GM18873 (cell line): Measurements from ENCODE around the gene EIF3D.

Experiments
- ATAC-seq: cut with Tn5 transposase; IDR thresholded peaks from one replicate; pipeline ENCODE4 v1.9.1; 2021; ENCODE audit warnings: mild to moderate bottlenecking, moderate library complexity, moderate number of reproducible peaks; ENCODE audit not compliant: unreplicated experiment, low FRiP score

EIF3D gene

DNA sequence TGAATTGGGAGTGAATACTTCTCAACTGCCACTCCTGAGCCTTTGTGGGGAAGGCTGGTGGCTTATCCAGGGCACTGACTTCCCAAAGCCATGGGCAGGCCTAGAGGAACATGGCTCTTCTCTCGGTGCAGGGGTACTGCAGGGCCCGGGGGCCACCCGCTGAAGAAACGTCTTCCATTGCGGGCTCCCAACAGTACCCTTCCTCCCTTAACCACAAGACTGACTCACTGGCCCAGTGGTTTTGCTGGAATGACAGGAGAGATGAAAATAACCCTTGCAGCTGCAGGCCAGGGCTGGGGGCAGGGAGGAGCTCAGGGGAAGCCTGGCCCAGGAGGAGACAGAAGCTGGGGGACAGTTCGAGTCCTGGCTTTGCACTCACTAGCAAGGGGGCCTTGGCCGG lies 61.0 kb downstream of the EIF3D start:
- ATAC-seq: no peak

GRCh38 chr22:36467042-36467810 lies 61.7 kb downstream of the EIF3D start:
- ATAC-seq: no peak

DNA sequence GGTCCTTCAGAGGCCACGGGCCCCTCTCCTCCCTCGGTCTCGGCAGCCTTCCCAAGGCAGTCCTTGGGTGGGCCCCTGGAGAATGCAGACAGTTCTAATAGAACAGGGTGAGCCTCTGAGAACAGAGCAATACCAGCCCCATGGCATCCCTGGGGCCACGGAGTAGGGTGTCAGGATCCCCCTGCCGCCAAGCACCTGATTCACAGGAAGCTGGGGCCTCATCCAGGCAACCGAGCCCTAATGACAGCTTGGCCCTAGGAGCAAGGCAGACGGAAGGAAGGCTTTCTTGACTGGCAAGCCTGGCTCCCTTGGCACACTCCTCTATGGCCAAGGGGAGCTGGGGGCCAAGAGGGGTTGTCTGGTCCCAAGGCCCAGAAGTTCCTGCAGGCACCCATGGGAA lies 62.7 kb downstream of the EIF3D start:
- ATAC-seq: no peak

DNA sequence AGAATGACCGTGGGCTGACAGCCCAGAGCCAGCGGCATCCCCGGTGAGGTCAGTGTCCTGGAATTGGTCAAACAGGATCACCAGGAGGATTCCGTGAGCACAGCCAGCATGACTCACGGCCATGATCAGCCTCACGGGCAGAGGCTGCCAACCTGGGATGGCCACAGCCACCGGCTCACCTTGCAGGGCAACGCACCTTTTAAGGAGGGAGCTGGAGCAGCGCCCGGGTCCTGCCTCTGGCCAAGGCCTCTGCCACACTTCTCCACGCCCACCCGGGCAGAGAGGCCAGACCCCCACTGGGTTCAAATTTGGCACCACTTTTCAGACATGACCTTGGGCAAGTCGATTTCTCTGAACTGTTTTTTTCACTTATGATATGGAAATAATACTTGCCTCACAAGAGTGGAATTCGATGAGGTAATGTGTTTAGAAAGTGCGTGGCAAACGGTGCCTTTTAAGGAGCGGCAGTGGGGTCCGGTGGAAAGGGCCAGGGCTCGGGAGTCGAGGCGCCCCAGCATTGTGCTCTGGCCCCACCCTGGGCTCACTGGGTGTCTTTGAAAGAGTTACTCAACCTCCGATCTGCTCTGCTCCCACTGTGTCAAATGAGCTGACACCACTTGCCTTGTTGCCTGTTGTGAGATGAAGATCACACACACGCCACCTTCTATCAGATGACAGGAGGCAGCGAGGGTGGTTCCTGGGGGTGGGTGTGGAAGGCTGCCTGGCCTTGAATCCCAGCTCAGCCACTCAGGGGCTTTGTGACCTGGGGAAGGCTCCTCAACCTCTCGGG lies 63.5 kb downstream of the EIF3D start:
- no peak for ATAC-seq

- ATAC-seq: no peak
These were observed 64.2 kb downstream of the EIF3D start for GRCh38 chr22:36464715-36465231.

DNA sequence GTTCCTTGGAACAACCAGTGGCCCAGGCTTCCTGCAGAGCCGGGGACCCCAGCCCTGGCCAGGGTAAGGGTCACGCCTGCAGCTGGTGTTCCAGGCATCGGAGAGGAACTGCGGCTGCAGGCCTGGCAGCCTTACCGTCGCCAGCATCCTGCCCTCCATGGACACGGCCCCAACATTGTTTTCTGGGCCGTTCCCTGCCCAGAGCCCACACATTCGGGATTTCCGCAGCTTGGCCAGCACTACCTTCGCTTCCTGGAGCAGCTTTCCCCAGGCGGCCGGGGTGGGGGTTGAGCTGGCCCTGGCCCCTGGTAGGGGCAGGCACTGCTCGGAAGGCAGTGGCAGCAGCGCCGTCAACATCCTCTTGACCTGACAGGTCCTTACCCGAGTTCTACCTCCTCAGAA lies 65.2 kb downstream of the EIF3D start:
- no peak for ATAC-seq

GRCh38 chr22:36461665-36462649 lies 67.0 kb downstream of the EIF3D start:
- ATAC-seq: no peak
